Upper lobe of right lung (tissue), 1 donor: Measurements from ENCODE around the gene CDH20. TPM values are rescaled to one million over a fixed set of nuclear protein-coding genes. Genes with fewer than 3 reads are reported as not detected.

Experiments
- ATAC-seq: fragments of 200-7000 bp; cut with Tn5 transposase; one replicate; pipeline ENCODE4 v1.9.1; 2020; ENCODE audit warnings: mild to moderate bottlenecking, moderate library complexity
- DNase-seq: peaks from one replicate; pipeline ENCODE4 v3.0.0-alpha.2; 2020
- H3K27ac ChIP-seq: fragments of 200-600 bp; one replicate; pipeline ENCODE4 v1.8.0; 2022
- H3K27me3 ChIP-seq: fragments of 200-600 bp; one replicate; pipeline ENCODE4 v1.8.0; 2022; ENCODE audit warnings: mild to moderate bottlenecking
- H3K36me3 ChIP-seq: fragments of 200-600 bp; one replicate; pipeline ENCODE4 v1.8.0; 2022
- H3K4me1 ChIP-seq: fragments of 200-600 bp; one replicate; pipeline ENCODE4 v1.8.0; 2022
- H3K4me3 ChIP-seq: fragments of 200-600 bp; one replicate; pipeline ENCODE4 v1.8.0; 2022; ENCODE audit warnings: mild to moderate bottlenecking
- H3K9me3 ChIP-seq: fragments of 200-600 bp; one replicate; pipeline ENCODE4 v1.8.0; 2022
- intact Hi-C: fragments of 100-400 bp; cut with DNase I; formaldehyde crosslinking; loops from one replicate; pipeline ENCODE4 v1.11.0; 2022
- total RNA-seq: library from RNA; stranded (reverse); fragmentation: NEBNext Ultra II Directional; extraction: Animal tissue kit (Norgen Biotek cat#: 25700); gene quantifications from one replicate; pipeline ENCODE4 v1.2.1, GENCODE V29; 2021
- TF ChIP-seq, protein P1 (sequence below): fragments of 200-600 bp; IDR thresholded peaks from one replicate; pipeline ENCODE4 v1.8.0; 2022; ENCODE audit warnings: antibody characterized with exemption
- donor health status: DM: no; HTN: yes; CAD: no; lungs with severe emphysema.

CDH20 gene
- total RNA-seq, 1 donor from 2014 or later = 0.35 TPM

DNA sequence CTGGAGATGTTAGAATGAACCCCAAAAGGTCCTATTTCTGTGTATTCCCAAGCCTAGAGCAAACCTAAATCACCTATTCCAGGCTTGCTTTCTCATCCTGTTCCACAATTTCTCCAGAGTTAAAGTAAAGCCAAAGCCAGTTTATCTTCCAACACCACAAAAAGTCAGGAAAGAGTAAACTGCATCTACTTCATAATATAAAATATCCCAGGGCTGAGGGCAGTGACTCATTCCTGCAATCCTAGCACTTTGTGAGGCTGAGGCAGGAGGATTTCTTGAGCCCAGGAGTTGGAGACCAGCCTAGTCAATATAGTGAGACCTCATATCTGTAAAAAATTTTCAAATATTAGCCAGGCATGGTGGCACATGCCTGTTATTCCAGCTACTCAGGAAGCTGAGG, 241.4 kb downstream of the CDH20 start:
- intact Hi-C loops = no loop called here
- TF ChIP-seq, protein P1, sequence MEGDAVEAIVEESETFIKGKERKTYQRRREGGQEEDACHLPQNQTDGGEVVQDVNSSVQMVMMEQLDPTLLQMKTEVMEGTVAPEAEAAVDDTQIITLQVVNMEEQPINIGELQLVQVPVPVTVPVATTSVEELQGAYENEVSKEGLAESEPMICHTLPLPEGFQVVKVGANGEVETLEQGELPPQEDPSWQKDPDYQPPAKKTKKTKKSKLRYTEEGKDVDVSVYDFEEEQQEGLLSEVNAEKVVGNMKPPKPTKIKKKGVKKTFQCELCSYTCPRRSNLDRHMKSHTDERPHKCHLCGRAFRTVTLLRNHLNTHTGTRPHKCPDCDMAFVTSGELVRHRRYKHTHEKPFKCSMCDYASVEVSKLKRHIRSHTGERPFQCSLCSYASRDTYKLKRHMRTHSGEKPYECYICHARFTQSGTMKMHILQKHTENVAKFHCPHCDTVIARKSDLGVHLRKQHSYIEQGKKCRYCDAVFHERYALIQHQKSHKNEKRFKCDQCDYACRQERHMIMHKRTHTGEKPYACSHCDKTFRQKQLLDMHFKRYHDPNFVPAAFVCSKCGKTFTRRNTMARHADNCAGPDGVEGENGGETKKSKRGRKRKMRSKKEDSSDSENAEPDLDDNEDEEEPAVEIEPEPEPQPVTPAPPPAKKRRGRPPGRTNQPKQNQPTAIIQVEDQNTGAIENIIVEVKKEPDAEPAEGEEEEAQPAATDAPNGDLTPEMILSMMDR = no peak
- H3K4me3 ChIP-seq = no peak overlapping the region

DNA sequence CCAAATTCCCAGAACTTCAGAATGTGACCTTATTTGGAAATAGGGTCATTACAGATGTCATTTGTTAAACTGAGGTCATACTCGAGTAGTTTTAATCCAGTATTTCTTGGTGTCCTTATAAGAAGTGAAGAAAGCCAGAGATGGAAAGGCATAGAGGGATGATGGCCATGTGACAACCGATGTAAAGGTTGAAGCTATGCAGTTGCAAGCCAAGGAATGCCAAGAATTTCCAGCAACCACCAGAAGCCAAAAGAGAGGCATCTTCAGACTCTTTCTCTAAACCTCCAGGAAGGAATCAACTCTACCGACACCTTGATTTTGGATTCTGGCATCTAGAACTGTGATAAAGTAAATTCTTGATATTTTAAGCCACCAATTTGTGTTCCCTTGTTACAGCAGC, 242.2 kb downstream of the CDH20 start:
- H3K27ac ChIP-seq = no peak overlapping the region
- no peak for ATAC-seq
- H3K4me3 ChIP-seq = no peak overlapping the region
- H3K27me3 ChIP-seq = no peaks in the 10 kb centered on the region
- TF ChIP-seq, protein P1 = no peak
- H3K36me3 ChIP-seq = no peaks in the 10 kb centered on the region
- no peaks in the 10 kb centered on the region for H3K9me3 ChIP-seq
- no peak for DNase-seq
- H3K4me1 ChIP-seq = no peaks in the 10 kb centered on the region
- intact Hi-C loops = no loop called here

More for the DNA sequence above, 241.4 kb downstream of the CDH20 start:
- H3K27me3 ChIP-seq = no peaks in the 10 kb centered on the region
- H3K36me3 ChIP-seq = no peaks in the 10 kb centered on the region
- no peak overlapping the region for H3K27ac ChIP-seq
- DNase-seq (no peak), ATAC-seq (no peak)
- no peaks in the 10 kb centered on the region for H3K4me1 ChIP-seq
- no peaks in the 10 kb centered on the region for H3K9me3 ChIP-seq

DNA sequence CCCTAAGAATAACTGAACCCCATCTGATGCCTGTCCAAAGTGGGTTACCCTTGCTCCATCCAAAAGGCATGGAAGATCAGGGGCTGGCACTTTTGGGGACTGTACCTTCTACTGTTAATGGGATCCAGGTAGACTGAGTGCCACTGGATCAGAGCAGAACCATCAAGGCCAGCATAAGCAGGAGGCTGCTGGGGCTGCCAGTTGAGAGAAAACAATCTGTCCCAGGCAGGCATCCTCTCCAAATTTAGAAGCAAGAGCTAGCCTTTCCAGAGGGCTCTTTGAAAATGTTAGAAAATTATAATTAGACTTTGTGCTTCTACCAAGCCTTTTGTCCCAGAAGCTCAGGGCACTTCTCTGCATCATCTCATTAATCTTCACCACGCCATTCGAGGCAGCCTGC, 245.6 kb downstream of the CDH20 start:
- Histone ChIP-seq H3K4me1 (peaks cover 10% of the 10 kb centered on the region), H3K27ac (no peak overlapping the region), H3K27me3 (no peaks in the 10 kb centered on the region), H3K4me3 (no peak overlapping the region), H3K36me3 (no peaks in the 10 kb centered on the region), H3K9me3 (no peaks in the 10 kb centered on the region)
- no peak for ATAC-seq
- intact Hi-C loops = no loop called here
- TF ChIP-seq, protein P1 = no peak
- DNase-seq = no peak

DNA sequence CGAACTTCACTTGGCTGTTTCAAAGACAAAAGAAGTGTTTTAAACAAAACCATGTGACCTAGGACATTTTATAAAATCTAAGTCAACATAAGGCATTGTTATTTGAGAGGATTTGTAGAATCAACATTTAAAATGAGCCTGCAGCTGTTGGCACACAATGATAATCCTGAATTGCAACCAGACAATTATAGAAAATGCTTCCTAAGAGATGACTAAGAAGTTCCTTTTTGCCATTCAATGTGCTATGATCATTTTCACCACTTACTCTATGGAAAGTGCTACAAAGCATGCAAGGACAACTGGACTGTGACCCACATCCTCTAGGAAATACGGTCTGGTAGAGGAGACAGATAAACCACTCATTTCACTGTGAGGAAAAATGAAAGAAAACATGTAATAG, 246.4 kb downstream of the CDH20 start:
- Histone ChIP-seq H3K27ac (no peak overlapping the region), H3K4me1 (peaks cover 10% of the 10 kb centered on the region), H3K4me3 (no peak overlapping the region), H3K36me3 (no peaks in the 10 kb centered on the region), H3K27me3 (no peaks in the 10 kb centered on the region), H3K9me3 (no peaks in the 10 kb centered on the region)
- no peak for DNase-seq
- intact Hi-C loops = no loop called here
- no peak for ATAC-seq
- TF ChIP-seq, protein P1 = no peak

DNA sequence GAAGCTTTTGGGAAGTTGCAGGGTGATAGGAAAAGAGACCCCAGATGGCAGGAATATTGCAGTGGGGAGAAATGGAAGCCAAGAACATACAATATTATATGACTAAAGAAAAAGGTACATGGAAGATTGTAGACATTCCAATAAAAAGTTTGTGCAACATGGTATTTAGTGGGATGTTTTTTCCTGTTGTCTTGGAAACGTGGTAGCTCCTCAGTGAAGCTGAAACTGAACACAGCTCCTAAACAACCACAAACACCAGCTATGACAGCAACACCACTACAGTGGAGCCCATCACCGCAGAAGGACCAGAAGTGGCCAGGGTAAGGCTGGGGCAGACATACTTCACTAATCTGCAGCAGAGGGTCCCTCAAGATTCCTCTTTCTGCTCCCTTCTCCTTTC, 246.8 kb downstream of the CDH20 start:
- no peak for ATAC-seq
- no peaks in the 10 kb centered on the region for H3K9me3 ChIP-seq
- H3K27me3 ChIP-seq = no peaks in the 10 kb centered on the region
- intact Hi-C loops = loop anchor here (5.0 kb wide), 1 partner anchor 312 kb away; the partner anchor contains the start of gene RNF152
- TF ChIP-seq, protein P1 = no peak
- peaks cover 10% of the 10 kb centered on the region for H3K4me1 ChIP-seq
- no peak for DNase-seq
- no peak overlapping the region for H3K27ac ChIP-seq
- no peaks in the 10 kb centered on the region for H3K36me3 ChIP-seq
- H3K4me3 ChIP-seq = no peak overlapping the region

DNA sequence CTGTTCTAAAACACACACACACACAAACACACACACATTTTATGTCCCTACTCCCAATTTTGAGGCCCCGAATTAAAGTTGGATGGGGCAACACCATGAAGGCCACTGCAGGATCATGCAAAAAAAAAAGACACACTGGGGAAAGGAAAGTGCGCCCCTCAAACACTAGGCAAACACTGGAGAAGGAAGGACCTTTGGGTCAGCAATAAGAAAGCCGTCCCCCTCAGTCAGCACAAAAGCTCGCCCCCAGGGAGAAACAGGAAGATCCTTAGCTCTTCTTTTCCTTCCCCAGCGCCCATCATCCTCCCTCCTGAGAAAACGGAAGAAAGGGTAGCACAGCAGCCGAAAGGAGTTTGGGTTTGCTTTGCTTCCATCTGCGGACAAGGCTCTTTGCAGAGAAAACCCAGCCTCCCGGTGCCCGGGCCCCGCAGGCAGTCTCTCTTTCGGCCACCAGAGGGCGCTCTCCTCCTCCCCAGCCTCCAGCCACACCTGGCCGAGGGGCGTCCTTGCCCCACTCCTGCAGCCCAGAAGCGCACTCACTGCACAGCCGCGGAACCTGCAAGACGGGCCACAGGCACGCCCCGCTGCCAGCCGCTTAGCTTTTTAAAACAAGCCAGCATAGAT, 248.5 kb downstream of the CDH20 start:
- Histone ChIP-seq H3K36me3 (no peaks in the 10 kb centered on the region), H3K27ac (peak overlapping the region; percentile 9), H3K27me3 (no peaks in the 10 kb centered on the region), H3K4me3 (peak overlapping the region; percentile 43), H3K4me1 (peaks cover 10% of the 10 kb centered on the region), H3K9me3 (no peaks in the 10 kb centered on the region)
- DNase-seq (peak; percentile 85), ATAC-seq (peak; percentile 97)
- TF ChIP-seq, protein P1 = peak; percentile 99
- intact Hi-C loops = loop anchor here (5.0 kb wide), 1 partner anchor 311 kb away; the partner anchor contains the start of gene RNF152
